Measurements from ENCODE around the gene ZNF148.

DNA sequence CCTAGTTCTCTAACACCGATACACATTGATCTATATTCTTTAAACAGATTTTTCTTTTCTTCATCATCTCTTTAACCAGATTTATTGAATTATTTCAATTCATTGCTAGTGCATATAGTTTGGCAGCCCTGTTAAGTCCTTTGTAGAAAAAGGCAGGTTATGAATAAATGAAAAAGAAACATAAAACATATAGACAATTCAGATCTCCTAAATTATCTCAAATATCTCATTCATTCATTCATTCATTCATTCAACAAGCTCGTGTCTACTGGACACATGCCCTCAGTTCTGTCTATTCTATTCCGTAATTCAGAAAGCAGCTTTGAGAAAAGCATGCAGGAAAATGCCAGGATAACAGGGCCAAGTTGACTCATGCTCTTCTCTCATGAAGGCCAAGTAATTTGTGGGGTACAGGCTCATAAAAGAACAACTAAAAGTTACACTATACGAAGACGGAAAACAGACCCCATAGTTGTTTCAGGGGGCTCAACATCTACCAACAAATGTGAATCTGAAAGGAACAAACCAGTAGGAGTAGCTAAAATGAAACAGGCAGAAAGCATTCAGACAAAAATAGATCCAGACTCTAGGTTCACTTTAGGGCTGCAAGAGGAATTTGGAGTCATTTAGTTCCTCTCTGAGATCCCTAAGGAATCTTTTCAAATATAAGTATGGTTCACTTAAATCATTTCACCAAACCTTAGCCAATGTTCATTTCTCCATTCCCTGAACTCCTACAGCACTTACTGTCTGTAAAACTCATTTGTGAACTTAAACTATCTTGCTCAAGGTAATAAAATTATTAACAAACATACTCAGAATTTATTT, 7.5 kb downstream of the ZNF148 start:
- TF ChIP-seq CTCF (IDR thresholded peaks at IDR 0.05; ENCODE audit: low read depth, low read length, poor library complexity, severe bottlenecking) (no peak), EZH2phosphoT487 (IDR thresholded peaks at IDR 0.05; ENCODE audit: borderline replicate concordance, low read length) (no peak)

Measured in DOHH2 (cell line).